Stimulated activated CD8-positive, alpha-beta memory T cell treated with anti-CD3 and anti-CD28 coated beads, Interleukin-12 subunit alpha, Interleukin-12 subunit beta, amount 100 ng/mL, for 4 hours (primary cell): ENCODE measurements around the gene TTF1.

Source experiments
- DNase-seq: peaks from one replicate; pipeline ENCODE4 v3.0.0-alpha.2; 2020; ENCODE audit warnings: low read depth

Gene TTF1, protein sequence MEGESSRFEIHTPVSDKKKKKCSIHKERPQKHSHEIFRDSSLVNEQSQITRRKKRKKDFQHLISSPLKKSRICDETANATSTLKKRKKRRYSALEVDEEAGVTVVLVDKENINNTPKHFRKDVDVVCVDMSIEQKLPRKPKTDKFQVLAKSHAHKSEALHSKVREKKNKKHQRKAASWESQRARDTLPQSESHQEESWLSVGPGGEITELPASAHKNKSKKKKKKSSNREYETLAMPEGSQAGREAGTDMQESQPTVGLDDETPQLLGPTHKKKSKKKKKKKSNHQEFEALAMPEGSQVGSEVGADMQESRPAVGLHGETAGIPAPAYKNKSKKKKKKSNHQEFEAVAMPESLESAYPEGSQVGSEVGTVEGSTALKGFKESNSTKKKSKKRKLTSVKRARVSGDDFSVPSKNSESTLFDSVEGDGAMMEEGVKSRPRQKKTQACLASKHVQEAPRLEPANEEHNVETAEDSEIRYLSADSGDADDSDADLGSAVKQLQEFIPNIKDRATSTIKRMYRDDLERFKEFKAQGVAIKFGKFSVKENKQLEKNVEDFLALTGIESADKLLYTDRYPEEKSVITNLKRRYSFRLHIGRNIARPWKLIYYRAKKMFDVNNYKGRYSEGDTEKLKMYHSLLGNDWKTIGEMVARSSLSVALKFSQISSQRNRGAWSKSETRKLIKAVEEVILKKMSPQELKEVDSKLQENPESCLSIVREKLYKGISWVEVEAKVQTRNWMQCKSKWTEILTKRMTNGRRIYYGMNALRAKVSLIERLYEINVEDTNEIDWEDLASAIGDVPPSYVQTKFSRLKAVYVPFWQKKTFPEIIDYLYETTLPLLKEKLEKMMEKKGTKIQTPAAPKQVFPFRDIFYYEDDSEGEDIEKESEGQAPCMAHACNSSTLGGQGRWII

DNA sequence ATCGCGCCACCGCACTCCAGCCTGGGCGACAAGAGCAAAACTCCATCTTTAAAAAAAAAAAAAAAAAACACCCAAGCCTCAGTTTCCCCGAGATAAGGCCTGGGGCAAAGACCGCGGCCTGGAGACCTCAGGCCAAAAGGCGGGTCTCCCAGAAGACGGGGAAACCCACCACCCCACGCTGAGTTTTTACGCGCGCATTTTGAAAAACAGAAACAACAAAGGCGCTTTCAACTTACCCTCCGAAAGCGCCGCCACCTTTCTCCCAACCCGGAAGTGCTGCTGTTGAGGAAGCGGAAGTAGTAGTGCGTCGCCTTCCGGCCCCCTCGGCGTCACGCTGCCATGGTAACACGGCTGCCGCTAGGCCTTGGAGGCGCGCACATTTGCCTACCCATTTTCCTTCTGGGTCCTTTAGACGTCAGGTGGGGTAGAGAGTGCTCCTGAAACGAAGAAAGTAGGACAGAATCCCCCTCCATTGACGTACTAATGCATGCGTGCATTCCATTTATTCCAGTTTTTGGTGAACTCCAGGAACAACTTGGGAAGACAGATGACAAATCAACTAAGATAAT lies at the start of gene TTF1:
Gene TTF1, minus strand, starts transcription at position 287 of the 569 bp plus-strand sequence. CDS start 4,019 bp downstream, outside the sequence.
- DNase-seq, result peak; percentile 84

DNA sequence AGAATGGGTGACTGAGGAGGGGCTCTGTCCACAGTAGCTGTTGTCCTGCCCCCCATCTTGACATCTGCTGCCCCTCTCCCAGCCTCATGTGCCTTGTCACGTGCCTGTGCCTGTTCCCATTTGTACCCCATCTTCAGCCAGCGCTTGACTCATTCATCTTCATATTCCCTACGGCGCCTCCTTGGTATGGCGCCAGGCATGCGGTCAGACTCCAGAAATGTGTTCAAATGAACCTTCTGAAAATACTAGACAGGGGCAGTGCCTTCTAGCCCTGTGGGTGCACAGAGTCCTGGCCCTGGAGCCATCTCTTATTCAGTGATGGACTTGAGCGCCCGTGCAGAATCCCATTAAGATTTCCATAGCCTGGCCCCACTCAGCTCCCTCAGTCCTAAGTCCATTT lies 49.6 kb upstream of the TTF1 start:
- no peak for DNase-seq

DNA sequence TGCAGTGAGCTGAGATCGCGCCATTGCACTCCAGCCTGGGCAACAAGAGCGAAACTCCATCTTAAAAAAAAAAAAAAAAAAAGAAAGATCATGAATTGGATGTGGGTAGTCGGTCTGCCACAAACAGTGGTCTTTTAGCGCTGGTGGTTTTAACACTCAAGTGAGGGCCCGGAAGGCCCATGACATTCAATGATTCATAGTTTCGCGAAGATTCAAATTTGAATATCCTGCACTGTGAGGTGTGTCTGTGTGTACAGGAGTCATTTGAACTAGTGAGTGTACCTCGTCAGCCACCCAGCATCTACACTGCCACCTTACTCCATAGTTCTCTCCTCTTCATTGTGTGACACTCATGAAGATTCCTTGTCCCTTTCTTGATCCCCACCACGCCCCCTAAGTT lies 44.6 kb upstream of the TTF1 start:
- peak; percentile 1 for DNase-seq

DNA sequence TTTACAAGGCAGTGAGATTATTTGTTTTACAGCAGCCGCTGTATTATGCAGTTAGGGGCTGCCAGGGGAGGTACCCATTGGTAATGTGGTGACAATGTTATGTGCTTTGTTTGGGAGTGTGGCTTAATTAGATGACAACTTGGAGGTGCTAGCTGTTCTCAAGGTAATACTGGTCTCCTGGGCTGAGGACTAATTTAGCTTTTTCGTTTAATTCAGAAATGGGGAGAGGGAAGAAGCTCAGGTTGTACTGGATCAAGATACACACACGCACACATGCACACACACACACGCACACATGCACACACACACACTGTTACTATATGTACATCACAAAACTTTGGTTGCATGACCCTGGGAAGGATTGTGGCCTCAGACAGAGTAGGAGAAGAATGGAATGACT lies 41.3 kb upstream of the TTF1 start:
- DNase-seq, result no peak

DNA sequence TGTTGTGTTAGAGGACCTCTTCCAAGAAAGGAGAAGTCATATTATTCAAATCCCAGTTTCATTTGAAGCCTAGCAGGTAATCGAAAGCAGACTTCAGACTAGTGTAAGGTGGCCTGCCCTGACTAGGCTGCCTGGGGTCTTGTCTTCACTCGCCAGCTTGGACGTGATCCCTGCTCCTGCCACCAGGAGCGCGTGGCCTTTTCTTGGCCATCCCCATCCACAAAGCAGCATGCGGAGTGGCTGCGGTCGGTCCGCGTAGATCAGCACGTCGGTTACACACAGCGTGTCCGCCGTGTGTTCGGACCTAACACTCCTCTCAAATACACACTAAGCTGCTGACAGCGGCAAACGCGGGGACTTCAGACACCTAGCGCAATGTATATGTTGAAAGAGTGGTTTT lies 40.7 kb upstream of the TTF1 start:
- DNase-seq, result no peak

DNA sequence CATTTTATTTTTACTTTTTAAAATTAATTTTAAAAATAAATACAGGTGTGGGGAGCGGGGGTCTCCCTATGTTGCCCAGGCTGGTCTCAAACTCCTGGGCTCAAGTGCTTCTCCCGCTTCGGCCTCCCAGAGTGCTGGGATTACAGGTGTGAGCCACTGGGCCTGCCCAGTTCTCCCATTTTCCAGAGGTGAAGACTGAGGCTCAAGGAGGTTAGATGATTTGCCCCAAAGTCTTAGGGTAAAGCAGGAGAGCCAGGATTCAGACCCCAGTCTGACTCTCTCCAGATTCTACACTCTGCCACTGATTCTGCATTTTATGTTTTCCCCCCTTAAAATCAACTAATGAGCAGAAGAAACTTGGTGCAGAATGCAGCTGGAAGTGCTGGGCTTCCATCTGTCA lies 40.2 kb upstream of the TTF1 start:
- no peak for DNase-seq

DNA sequence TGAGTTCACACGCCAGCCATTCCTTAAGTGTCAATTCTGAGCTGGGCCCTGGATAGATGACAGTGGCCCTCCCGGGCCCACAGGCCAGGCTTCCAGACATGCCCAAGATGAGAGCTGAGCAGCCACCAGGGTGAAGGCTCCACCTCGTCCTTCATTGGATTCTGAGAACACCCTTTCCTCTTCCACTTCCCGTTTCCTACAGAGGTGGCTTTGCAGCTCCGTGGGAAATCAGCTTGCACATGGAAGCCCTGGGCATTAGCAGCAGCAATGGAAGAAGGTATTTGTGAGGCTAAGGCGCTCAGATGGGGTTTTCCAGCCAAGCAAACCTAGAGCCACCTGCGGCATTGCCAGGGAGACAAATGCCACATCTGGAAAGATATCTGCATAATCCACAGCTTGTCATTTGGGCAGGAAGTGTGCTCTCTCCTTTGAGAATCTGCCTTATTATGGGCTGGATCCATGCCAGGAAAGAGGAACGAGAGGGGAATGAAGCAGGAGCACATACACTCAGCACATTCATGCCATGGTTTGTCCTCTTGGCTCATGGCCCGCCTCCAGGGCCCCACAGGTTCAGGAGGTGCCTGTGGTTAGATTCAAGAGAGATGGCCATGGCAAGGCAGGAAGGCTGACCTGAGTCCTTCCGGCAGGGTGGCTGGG lies 37.4 kb upstream of the TTF1 start:
- DNase-seq, result no peak

DNA sequence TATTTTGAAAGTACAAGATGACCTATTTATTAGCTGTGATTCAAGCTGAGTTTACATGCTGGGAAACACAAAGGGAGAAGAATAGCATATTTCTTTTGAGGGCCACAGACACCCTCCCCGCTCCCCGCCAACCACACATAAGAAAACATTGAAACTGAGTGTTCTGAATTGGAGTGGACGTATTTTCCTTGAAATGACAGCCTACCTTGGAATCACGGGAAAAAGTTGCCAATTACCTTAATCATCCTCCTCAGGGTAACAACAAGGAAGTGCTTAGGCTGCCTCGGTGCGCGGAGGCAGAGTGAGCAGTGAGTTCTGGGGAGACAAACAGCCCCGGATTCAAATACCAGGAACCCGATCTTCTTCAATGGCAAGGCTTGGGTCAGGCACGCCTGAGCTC lies 34.8 kb upstream of the TTF1 start:
- DNase-seq, result no peak

DNA sequence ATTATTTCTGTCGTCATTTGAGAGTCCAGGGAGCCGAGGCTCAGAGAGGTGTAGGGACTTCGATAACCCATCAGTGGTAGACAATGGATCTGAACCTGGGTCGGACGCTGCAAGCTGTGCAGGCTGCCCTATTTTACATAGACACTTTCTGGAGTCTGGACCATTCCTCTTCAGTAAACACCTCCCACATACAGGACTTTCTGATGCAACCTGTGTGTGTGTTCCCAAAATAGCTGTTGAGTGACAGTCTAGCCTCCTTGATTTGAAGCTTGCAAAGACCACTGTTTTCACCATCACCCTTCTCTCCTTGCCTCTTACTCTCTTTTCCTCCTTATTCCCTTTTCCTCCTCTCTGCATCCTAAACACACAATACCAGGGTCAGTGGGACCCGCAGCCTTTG lies 34.1 kb upstream of the TTF1 start:
- no peak for DNase-seq

DNA sequence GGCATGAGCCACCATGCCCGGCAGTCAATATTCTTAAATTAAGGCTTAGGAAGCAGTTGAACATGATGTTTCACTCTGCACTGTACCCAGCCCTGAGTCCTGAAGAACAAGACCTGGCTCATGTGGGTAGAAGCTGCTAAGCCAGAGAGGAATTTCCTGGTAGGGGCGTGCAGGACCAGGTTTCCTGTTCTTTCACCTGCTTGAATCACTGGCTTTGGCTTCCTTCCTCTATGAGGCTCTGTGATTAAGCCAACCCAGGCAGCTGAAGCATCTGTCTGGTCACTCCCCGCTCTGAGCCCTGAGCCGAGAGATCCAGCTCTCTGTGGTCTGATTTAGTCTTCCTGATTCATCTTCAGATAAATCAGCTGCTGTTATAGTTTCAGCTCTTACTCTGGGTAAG lies 32.5 kb upstream of the TTF1 start:
- DNase-seq, result no peak

DNA sequence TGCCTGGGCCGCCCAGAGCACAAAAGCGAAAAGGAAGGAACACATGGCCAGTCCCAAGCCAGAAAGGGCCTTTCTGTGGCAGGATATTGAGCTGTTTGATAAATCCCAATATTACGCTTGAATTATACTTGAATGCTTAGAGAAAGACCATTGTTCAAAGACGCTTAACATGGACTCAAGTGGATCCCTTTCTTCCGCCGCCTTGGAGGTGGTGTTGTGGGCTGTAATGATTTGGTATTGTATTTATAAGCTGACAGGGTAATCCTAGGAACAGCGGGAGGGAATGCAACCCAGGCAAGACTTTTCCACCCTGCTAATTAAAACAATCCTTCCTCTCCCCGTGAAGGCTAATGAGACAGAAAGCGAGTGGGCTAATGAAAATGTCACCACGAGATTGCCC lies 28.2 kb upstream of the TTF1 start:
- DNase-seq, result no peak

DNA sequence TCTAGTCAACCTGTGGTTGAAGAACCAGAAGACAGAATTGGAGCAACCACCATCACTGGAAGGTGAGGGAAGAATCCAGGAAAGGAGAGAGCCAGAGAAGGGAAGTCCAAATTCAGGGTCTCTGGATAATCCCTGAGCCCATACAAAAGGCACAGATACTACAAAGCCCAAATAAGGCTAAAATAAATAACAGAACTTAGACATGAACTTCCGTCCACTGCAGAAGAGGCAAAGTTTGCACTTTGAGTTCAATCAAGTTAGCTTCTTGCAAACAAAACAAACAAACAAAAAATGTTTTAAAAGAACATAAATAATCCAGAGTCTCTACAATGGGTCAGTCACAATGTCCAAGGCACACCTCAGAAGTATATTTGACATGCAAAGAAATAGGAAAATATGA lies 24.4 kb upstream of the TTF1 start:
- no peak for DNase-seq

DNA sequence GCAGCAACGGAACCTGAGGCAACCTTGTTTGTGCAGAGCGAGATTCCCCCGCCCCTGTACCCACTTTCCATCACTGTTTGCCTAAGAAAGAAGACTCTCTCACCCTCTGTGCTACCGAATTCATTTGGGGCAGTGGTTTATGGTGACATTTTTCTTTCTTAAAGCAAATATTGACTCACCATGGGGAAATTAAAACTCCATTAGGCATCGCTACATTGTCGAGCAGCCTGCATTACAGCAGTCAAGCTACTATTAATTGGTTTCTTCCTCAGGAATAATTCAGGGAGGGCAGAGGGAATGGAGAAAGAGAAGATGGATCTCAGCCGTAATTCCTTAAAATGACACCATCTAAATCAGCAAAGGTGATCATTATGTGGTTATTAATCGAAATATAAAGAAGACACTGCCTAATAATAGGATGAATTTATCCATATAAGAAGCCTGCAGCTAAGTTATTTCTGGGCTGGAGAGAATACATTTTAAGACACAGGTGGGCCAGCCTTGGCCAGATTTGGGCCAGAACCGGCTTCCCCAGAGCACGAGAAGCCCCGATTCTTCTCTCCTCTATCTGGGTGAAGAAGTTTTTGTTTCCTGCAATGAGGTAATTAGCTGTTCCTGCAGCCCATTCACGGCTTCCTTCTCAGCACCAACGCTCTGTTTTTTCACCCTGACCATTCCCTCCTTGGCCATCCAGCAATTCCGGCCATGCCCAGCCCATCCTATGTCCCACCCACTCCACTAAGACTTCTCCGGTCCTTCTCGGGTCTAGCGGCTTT lies 20.2 kb upstream of the TTF1 start:
- DNase-seq, result no peak

DNA sequence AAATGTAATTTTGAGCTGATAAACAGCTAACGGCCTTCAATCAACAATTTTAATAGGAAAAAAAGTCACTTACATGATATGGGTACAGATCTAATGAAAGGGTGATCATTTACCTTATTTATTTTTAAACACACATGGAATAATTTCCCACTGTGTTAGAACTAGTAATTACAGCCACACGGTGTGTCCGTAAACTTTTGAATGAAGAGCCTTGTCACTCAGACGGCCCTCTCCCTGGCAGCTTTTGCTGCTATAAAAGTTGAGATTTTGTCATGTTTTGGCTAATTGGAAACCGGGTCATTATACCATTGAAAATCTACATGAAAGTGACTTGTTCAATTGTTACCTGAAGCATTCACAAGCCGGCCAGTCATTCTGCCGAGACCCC lies 19.0 kb upstream of the TTF1 start:
- no peak for DNase-seq

DNA sequence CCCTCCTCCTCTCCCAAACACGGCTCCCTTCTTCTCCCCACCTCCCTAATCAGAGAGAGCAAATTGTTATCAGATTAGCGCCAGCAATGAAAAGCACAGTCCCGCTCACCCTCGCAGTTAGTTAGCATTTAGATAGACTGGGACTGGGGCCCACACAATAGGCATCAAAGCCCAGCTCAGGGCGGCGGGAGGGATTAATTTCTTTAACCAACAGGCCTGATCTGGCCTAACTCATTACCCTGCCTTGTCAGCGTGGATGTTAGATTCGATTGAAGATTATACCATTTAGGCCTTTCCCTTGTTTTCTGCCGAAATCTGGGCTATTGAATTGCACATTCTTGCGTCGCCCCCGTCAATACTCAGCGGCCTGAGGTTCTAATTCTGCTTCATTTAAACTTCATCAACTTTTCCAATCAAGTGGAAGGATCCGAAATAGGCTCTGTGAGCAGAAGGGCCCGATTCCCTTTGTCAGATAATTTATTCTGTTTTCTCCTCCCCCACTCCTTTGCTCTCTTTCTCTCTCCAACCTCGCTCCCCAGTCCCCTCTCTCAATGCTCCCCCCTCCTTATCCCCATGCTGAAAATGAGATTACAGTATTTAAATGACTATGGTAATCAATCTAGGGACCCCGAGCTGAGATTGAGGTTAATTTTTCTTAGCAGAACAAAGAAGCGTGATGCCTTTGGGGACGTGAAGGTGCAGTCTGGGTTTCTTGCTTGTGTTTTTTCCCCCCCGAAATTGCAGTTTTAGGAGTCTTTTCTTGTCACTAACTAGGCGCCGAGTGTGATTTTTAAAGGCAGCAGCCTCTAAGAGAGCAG lies 18.4 kb upstream of the TTF1 start:
- DNase-seq, result no peak

DNA sequence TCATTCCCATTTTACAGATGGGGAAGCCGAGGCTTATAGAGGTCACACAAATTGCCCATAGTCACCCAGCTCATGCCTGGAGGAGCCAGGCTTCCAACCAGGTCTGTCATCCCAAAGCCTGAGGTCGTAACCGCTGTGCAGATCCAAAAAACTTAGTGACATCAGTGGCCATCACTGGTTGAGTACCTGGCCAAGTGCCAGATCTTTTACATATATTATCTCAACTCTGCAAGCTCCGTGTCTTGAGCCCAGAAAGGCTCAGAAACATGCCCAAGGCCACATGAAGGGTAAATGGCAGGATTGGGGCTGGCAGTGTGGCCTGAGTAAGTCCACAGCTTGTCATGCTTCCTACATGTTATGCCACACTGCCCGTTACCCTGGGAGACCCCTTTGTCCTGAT lies 16.9 kb upstream of the TTF1 start:
- DNase-seq, result no peak

DNA sequence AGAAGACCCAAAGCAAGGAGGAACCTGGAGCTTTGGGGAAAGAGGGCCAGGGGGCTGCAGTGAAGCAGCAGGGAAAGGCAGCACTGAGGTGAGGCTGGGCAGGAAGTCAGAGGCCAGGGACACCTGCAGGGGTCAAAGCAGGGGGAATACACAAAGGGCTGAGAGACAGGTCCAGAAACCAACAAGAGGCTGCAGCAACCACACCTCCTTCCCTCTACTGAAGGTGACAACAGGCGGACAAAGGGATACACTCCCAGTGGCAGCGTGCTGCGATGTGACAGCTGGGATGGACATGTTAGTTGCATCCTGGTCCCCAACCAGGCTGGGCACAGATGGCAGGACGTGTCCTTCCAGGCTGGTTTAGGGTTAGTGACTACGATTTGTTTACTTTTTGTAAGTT lies 15.9 kb upstream of the TTF1 start:
- DNase-seq, result no peak

DNA sequence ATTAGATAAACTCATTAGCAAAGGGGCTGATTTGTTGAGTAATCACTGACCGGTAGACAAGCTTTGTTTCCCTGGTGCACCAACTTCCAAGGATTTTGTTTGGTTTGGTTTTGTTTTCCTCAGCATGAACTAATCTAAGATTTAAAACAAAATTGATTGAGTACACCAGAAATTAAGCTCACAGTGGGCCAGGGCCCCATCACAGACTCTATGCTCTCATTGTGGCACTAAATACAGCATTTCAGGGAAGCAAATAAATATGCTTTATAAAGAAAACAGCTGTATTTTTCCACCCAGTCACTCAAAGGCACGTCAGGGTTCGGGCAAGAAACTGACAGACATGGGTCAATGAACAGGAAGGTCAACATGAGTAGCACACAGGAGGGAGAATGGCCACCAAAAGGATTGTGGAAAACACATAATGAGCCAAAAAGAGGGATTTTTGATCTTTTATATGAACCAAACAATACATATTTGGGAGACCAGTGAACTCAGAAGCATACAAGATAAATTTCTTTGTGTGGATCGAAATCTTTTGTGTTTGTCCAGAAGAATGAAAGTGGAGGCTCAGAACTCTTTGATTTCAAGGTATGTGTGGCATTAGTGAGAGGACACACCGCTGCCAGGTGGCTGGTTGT lies 12.2 kb upstream of the TTF1 start:
- no peak for DNase-seq

DNA sequence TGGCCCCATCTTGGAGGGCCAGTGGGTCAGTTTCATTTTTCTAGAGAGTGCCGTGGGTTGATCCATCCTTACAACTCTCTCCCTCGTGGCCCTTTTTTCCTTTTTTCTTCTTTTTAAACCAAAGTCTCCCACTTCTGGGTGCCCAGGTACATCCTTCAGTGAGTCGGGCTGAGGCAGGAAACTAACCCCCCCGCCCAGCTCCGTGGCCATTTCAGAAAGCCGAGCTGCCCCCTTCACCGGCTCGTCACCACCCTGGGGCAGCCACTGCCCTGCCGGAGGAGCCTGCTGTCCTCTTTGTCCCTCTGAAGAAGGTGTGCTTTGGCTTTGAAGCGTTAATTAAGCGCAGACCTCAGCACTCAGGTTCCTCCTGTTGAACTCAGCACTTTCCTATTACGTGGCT lies 8.5 kb upstream of the TTF1 start:
- DNase-seq, result no peak

DNA sequence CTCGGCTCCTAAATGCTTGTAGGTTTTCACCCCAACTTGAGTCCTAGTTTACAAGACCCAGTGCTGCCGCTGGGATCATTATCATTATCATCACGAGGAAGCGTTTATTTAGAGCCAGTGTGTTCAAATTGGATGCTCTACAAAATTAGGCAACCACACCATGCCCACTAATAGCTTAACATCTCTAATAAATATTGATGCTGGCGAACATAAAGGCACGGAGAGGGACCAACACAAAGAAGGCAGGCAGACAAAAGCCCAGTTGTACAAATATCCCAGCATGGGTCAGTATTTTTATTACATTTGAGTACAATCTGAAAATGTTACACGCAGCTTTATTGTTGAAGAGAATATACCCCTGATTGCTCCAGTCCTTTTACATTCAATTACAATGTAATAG lies 8.1 kb upstream of the TTF1 start:
- no peak for DNase-seq
